GM23338 (cell line): Measurements from ENCODE around the gene SFRP5.

Experiments
- CREB1 ChIP-seq: fragments of 250-450 bp; sonication (Bioruptor Pico); IDR thresholded peaks from 2 replicates; pipeline ENCODE4 v1.5.0; 2020; ENCODE audit warnings: low read depth, mild to moderate bottlenecking, moderate library complexity
- EZH2 ChIP-seq: fragments of 200-600 bp; sonication (generic); IDR thresholded peaks from one replicate; pipeline ENCODE4 v1.8.0; 2017; ENCODE audit warnings: antibody characterized with exemption, mild to moderate bottlenecking, low read depth; ENCODE audit not compliant: unreplicated experiment
- EZH2phosphoT487 ChIP-seq: fragments of 200-600 bp; sonication (generic); IDR thresholded peaks from one replicate; pipeline ENCODE4 v1.8.1; 2018; ENCODE audit warnings: antibody characterized with exemption; ENCODE audit not compliant: unreplicated experiment
- JUNB ChIP-seq: IDR thresholded peaks from one replicate; pipeline ENCODE4 v1.6.1; 2016; ENCODE audit warnings: antibody characterized with exemption; ENCODE audit not compliant: unreplicated experiment
- POLR2AphosphoS5 ChIP-seq: IDR thresholded peaks from 2 replicates; pipeline ENCODE4 v1.6.1; 2016; ENCODE audit warnings: antibody characterized with exemption, low read depth
- STAT1 ChIP-seq: IDR thresholded peaks from one replicate; pipeline ENCODE4 v1.6.1; 2016; ENCODE audit warnings: antibody characterized with exemption; ENCODE audit not compliant: unreplicated experiment
- ZNF114 ChIP-seq: fragments of 250-450 bp; sonication (Bioruptor Pico); IDR thresholded peaks from 2 replicates; pipeline ENCODE4 v1.5.0; 2020; ENCODE audit warnings: mild to moderate bottlenecking, moderate library complexity
- ZNF331 ChIP-seq: fragments of 250-450 bp; sonication (Bioruptor Pico); IDR thresholded peaks from 2 replicates; pipeline ENCODE4 v1.5.0; 2020; ENCODE audit warnings: low read depth, mild to moderate bottlenecking, moderate library complexity
- TF ChIP-seq, protein P1 (sequence below), 2 experiments: fragments of 200-600 bp in 1 of 2; sonication (generic) in 1 of 2; conservative IDR thresholded peaks; 2 replicates each; pipeline versions ENCODE4 v1.5.1 to v1.6.1; 2016 to 2017; ENCODE audit warnings: antibody characterized with exemption in 2 of 2, low read depth in 2 of 2, mild to moderate bottlenecking in 2 of 2, moderate library complexity in 1 of 2
- TF ChIP-seq, protein P2 (sequence below): fragments of 250-450 bp; sonication (Bioruptor Pico); IDR thresholded peaks from 2 replicates; pipeline ENCODE4 v1.5.0; 2020; ENCODE audit warnings: mild to moderate bottlenecking, moderate library complexity
- TF ChIP-seq, protein P3 (sequence below): IDR thresholded peaks from one replicate; pipeline ENCODE4 v1.6.1; 2018; ENCODE audit warnings: antibody characterized with exemption; ENCODE audit not compliant: unreplicated experiment
- TF ChIP-seq, protein P4 (sequence below): IDR thresholded peaks from 2 replicates; pipeline ENCODE4 v1.6.1; 2016; ENCODE audit warnings: antibody characterized with exemption

DNA sequence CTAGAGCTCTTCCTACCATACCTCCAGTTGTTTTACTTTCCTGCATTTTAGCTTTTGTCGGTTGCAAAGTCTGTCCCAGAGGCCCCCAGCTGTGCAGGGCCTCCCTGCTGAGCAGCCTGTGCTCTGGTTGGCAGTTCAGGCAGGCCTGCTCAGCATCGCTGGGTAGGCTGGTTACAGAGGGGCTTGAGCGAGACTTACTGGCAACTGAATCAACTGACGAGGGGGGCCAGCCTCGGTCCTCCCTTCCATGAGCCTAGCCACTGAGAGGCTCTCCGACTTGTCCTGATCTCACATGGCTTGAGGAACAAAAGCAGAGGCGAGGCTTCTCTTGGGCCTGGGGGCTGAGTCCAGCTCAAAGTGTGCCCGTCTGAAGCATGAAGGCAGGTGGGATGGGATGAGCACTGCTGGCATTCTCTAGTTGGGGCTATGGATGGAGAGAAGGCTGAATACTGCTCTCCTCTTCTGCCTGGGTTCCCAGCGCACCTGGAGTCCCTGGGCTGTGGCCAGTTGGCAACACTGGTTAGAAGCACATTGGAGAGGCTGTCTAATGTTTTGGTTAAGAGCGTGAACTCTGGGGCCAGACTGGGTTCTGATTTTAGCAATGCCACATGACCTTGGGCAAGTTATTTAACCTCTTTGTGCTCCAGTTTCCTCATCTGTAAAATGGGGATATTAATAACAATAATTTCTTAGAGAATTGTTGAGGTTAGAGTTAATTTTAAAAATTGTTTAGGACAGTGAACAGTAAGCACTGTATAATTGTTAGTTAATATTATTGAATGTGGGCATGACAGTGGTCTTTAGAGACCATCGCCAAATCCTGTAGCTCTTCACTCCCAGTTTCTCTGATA is 6.9 kb upstream of the SFRP5 start:
- TF ChIP-seq, protein P1, sequence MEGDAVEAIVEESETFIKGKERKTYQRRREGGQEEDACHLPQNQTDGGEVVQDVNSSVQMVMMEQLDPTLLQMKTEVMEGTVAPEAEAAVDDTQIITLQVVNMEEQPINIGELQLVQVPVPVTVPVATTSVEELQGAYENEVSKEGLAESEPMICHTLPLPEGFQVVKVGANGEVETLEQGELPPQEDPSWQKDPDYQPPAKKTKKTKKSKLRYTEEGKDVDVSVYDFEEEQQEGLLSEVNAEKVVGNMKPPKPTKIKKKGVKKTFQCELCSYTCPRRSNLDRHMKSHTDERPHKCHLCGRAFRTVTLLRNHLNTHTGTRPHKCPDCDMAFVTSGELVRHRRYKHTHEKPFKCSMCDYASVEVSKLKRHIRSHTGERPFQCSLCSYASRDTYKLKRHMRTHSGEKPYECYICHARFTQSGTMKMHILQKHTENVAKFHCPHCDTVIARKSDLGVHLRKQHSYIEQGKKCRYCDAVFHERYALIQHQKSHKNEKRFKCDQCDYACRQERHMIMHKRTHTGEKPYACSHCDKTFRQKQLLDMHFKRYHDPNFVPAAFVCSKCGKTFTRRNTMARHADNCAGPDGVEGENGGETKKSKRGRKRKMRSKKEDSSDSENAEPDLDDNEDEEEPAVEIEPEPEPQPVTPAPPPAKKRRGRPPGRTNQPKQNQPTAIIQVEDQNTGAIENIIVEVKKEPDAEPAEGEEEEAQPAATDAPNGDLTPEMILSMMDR (conservative IDR thresholded peaks at IDR 0.05; ENCODE audit: low read depth in 2 of 2) = no peak
- no peak for TF ChIP-seq EZH2phosphoT487
- no peak for TF ChIP-seq POLR2AphosphoS5
- TF ChIP-seq, protein P2, sequence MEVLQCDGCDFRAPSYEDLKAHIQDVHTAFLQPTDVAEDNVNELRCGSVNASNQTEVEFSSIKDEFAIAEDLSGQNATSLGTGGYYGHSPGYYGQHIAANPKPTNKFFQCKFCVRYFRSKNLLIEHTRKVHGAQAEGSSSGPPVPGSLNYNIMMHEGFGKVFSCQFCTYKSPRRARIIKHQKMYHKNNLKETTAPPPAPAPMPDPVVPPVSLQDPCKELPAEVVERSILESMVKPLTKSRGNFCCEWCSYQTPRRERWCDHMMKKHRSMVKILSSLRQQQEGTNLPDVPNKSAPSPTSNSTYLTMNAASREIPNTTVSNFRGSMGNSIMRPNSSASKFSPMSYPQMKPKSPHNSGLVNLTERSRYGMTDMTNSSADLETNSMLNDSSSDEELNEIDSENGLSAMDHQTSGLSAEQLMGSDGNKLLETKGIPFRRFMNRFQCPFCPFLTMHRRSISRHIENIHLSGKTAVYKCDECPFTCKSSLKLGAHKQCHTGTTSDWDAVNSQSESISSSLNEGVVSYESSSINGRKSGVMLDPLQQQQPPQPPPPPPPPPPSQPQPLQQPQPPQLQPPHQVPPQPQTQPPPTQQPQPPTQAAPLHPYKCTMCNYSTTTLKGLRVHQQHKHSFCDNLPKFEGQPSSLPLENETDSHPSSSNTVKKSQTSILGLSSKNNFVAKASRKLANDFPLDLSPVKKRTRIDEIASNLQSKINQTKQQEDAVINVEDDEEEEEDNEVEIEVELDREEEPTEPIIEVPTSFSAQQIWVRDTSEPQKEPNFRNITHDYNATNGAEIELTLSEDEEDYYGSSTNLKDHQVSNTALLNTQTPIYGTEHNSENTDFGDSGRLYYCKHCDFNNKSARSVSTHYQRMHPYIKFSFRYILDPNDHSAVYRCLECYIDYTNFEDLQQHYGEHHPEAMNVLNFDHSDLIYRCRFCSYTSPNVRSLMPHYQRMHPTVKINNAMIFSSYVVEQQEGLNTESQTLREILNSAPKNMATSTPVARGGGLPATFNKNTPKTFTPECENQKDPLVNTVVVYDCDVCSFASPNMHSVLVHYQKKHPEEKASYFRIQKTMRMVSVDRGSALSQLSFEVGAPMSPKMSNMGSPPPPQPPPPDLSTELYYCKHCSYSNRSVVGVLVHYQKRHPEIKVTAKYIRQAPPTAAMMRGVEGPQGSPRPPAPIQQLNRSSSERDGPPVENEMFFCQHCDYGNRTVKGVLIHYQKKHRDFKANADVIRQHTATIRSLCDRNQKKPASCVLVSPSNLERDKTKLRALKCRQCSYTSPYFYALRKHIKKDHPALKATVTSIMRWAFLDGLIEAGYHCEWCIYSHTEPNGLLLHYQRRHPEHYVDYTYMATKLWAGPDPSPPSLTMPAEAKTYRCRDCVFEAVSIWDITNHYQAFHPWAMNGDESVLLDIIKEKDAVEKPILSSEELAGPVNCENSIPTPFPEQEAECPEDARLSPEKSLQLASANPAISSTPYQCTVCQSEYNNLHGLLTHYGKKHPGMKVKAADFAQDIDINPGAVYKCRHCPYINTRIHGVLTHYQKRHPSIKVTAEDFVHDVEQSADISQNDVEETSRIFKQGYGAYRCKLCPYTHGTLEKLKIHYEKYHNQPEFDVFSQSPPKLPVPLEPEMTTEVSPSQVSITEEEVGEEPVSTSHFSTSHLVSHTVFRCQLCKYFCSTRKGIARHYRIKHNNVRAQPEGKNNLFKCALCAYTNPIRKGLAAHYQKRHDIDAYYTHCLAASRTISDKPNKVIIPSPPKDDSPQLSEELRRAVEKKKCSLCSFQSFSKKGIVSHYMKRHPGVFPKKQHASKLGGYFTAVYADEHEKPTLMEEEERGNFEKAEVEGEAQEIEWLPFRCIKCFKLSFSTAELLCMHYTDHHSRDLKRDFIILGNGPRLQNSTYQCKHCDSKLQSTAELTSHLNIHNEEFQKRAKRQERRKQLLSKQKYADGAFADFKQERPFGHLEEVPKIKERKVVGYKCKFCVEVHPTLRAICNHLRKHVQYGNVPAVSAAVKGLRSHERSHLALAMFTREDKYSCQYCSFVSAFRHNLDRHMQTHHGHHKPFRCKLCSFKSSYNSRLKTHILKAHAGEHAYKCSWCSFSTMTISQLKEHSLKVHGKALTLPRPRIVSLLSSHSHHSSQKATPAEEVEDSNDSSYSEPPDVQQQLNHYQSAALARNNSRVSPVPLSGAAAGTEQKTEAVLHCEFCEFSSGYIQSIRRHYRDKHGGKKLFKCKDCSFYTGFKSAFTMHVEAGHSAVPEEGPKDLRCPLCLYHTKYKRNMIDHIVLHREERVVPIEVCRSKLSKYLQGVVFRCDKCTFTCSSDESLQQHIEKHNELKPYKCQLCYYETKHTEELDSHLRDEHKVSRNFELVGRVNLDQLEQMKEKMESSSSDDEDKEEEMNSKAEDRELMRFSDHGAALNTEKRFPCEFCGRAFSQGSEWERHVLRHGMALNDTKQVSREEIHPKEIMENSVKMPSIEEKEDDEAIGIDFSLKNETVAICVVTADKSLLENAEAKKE (CRISPR knock-in tag) = no peak
- TF ChIP-seq, protein P3, sequence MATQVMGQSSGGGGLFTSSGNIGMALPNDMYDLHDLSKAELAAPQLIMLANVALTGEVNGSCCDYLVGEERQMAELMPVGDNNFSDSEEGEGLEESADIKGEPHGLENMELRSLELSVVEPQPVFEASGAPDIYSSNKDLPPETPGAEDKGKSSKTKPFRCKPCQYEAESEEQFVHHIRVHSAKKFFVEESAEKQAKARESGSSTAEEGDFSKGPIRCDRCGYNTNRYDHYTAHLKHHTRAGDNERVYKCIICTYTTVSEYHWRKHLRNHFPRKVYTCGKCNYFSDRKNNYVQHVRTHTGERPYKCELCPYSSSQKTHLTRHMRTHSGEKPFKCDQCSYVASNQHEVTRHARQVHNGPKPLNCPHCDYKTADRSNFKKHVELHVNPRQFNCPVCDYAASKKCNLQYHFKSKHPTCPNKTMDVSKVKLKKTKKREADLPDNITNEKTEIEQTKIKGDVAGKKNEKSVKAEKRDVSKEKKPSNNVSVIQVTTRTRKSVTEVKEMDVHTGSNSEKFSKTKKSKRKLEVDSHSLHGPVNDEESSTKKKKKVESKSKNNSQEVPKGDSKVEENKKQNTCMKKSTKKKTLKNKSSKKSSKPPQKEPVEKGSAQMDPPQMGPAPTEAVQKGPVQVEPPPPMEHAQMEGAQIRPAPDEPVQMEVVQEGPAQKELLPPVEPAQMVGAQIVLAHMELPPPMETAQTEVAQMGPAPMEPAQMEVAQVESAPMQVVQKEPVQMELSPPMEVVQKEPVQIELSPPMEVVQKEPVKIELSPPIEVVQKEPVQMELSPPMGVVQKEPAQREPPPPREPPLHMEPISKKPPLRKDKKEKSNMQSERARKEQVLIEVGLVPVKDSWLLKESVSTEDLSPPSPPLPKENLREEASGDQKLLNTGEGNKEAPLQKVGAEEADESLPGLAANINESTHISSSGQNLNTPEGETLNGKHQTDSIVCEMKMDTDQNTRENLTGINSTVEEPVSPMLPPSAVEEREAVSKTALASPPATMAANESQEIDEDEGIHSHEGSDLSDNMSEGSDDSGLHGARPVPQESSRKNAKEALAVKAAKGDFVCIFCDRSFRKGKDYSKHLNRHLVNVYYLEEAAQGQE = no peak
- TF ChIP-seq JUNB = no peak
- no peak for TF ChIP-seq EZH2
- no peak for TF ChIP-seq STAT1
- no peak for TF ChIP-seq ZNF331
- TF ChIP-seq CREB1 = no peak
- no peak for TF ChIP-seq ZNF114 (CRISPR knock-in tag)
- TF ChIP-seq, protein P4, sequence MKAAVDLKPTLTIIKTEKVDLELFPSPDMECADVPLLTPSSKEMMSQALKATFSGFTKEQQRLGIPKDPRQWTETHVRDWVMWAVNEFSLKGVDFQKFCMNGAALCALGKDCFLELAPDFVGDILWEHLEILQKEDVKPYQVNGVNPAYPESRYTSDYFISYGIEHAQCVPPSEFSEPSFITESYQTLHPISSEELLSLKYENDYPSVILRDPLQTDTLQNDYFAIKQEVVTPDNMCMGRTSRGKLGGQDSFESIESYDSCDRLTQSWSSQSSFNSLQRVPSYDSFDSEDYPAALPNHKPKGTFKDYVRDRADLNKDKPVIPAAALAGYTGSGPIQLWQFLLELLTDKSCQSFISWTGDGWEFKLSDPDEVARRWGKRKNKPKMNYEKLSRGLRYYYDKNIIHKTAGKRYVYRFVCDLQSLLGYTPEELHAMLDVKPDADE = no peak
